ENCODE data around the gene GIT1. TPM values are rescaled to one million over a fixed set of nuclear protein-coding genes. Genes with fewer than 3 reads are reported as not detected.

Gene GIT1
- total and polyA plus RNA-seq, 2 of the 13 experiments (the other 11 are each of a cell fraction or from before 2014, with no cell fraction given) = 14.2 to 30.8 TPM

DNA sequence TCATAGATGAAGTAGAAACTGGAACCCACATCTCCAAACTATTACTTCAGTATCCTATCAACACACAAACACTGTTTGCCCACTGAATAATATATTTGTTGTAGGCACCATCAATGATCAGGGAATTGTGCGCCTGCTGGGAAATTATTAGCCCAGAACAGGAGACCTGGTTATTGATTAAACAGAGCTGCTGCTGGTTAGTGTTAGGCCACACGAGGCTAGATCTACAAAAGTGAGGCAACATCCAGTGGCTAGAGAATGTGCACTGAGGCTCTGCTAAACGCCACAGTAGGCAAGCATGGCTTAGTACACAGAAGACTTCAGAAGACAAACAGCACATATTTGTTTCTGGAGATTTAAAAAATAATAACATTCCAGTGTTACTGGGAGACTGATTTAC lies 33.6 kb downstream of the GIT1 start (continued):
- TF ChIP-seq, protein P1, sequence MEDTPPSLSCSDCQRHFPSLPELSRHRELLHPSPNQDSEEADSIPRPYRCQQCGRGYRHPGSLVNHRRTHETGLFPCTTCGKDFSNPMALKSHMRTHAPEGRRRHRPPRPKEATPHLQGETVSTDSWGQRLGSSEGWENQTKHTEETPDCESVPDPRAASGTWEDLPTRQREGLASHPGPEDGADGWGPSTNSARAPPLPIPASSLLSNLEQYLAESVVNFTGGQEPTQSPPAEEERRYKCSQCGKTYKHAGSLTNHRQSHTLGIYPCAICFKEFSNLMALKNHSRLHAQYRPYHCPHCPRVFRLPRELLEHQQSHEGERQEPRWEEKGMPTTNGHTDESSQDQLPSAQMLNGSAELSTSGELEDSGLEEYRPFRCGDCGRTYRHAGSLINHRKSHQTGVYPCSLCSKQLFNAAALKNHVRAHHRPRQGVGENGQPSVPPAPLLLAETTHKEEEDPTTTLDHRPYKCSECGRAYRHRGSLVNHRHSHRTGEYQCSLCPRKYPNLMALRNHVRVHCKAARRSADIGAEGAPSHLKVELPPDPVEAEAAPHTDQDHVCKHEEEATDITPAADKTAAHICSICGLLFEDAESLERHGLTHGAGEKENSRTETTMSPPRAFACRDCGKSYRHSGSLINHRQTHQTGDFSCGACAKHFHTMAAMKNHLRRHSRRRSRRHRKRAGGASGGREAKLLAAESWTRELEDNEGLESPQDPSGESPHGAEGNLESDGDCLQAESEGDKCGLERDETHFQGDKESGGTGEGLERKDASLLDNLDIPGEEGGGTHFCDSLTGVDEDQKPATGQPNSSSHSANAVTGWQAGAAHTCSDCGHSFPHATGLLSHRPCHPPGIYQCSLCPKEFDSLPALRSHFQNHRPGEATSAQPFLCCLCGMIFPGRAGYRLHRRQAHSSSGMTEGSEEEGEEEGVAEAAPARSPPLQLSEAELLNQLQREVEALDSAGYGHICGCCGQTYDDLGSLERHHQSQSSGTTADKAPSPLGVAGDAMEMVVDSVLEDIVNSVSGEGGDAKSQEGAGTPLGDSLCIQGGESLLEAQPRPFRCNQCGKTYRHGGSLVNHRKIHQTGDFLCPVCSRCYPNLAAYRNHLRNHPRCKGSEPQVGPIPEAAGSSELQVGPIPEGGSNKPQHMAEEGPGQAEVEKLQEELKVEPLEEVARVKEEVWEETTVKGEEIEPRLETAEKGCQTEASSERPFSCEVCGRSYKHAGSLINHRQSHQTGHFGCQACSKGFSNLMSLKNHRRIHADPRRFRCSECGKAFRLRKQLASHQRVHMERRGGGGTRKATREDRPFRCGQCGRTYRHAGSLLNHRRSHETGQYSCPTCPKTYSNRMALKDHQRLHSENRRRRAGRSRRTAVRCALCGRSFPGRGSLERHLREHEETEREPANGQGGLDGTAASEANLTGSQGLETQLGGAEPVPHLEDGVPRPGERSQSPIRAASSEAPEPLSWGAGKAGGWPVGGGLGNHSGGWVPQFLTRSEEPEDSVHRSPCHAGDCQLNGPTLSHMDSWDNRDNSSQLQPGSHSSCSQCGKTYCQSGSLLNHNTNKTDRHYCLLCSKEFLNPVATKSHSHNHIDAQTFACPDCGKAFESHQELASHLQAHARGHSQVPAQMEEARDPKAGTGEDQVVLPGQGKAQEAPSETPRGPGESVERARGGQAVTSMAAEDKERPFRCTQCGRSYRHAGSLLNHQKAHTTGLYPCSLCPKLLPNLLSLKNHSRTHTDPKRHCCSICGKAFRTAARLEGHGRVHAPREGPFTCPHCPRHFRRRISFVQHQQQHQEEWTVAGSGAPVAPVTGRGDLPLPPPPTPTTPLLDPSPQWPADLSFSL (CRISPR knock-in tag; IDR thresholded peaks at IDR 0.05) = no peak
- TF ChIP-seq ATRX (CRISPR knock-in tag; IDR thresholded peaks at IDR 0.05; ENCODE audit: borderline replicate concordance) (no peak), ZNF549 (CRISPR knock-in tag; IDR thresholded peaks at IDR 0.05) (no peak), ZBTB42 (CRISPR knock-in tag; IDR thresholded peaks at IDR 0.05) (no peak), ZNF432 (CRISPR knock-in tag; IDR thresholded peaks at IDR 0.05; ENCODE audit: borderline replicate concordance) (no peak), POLR2A (IDR thresholded peaks at IDR 0.05; ENCODE audit: insufficient read depth in 1 of 2, low read depth in 2 of 2, low read length in 2 of 2) (no peak), ZNF30 (CRISPR knock-in tag; IDR thresholded peaks at IDR 0.05) (no peak), HNRNPK (IDR thresholded peaks at IDR 0.05; ENCODE audit: low read depth, low read length, poor library complexity, severe bottlenecking) (no peak), ELF4 (CRISPR knock-in tag; IDR thresholded peaks at IDR 0.05; ENCODE audit: borderline replicate concordance) (no peak), KMT2A (CRISPR knock-in tag; IDR thresholded peaks at IDR 0.05) (0 out of 2 replicates have a peak, but pooled peaks have one; percentile 29), ZNF230 (CRISPR knock-in tag; IDR thresholded peaks at IDR 0.05) (no peak)
- TF ChIP-seq, protein P2, sequence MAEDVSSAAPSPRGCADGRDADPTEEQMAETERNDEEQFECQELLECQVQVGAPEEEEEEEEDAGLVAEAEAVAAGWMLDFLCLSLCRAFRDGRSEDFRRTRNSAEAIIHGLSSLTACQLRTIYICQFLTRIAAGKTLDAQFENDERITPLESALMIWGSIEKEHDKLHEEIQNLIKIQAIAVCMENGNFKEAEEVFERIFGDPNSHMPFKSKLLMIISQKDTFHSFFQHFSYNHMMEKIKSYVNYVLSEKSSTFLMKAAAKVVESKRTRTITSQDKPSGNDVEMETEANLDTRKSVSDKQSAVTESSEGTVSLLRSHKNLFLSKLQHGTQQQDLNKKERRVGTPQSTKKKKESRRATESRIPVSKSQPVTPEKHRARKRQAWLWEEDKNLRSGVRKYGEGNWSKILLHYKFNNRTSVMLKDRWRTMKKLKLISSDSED (CRISPR knock-in tag; IDR thresholded peaks at IDR 0.05) = no peak
- TF ChIP-seq, protein P3, sequence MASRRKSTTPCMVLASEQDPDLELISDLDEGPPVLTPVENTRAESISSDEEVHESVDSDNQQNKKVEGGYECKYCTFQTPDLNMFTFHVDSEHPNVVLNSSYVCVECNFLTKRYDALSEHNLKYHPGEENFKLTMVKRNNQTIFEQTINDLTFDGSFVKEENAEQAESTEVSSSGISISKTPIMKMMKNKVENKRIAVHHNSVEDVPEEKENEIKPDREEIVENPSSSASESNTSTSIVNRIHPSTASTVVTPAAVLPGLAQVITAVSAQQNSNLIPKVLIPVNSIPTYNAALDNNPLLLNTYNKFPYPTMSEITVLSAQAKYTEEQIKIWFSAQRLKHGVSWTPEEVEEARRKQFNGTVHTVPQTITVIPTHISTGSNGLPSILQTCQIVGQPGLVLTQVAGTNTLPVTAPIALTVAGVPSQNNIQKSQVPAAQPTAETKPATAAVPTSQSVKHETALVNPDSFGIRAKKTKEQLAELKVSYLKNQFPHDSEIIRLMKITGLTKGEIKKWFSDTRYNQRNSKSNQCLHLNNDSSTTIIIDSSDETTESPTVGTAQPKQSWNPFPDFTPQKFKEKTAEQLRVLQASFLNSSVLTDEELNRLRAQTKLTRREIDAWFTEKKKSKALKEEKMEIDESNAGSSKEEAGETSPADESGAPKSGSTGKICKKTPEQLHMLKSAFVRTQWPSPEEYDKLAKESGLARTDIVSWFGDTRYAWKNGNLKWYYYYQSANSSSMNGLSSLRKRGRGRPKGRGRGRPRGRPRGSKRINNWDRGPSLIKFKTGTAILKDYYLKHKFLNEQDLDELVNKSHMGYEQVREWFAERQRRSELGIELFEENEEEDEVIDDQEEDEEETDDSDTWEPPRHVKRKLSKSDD (CRISPR knock-in tag; IDR thresholded peaks at IDR 0.05; ENCODE audit: low read depth) = no peak
- TF ChIP-seq, protein P4, sequence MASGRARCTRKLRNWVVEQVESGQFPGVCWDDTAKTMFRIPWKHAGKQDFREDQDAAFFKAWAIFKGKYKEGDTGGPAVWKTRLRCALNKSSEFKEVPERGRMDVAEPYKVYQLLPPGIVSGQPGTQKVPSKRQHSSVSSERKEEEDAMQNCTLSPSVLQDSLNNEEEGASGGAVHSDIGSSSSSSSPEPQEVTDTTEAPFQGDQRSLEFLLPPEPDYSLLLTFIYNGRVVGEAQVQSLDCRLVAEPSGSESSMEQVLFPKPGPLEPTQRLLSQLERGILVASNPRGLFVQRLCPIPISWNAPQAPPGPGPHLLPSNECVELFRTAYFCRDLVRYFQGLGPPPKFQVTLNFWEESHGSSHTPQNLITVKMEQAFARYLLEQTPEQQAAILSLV (CRISPR knock-in tag; IDR thresholded peaks at IDR 0.05; ENCODE audit: borderline replicate concordance) = no peak
- TF ChIP-seq, protein P5, sequence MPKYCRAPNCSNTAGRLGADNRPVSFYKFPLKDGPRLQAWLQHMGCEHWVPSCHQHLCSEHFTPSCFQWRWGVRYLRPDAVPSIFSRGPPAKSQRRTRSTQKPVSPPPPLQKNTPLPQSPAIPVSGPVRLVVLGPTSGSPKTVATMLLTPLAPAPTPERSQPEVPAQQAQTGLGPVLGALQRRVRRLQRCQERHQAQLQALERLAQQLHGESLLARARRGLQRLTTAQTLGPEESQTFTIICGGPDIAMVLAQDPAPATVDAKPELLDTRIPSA (CRISPR knock-in tag; IDR thresholded peaks at IDR 0.05; ENCODE audit: borderline replicate concordance) = no peak
- TF ChIP-seq, protein P6, sequence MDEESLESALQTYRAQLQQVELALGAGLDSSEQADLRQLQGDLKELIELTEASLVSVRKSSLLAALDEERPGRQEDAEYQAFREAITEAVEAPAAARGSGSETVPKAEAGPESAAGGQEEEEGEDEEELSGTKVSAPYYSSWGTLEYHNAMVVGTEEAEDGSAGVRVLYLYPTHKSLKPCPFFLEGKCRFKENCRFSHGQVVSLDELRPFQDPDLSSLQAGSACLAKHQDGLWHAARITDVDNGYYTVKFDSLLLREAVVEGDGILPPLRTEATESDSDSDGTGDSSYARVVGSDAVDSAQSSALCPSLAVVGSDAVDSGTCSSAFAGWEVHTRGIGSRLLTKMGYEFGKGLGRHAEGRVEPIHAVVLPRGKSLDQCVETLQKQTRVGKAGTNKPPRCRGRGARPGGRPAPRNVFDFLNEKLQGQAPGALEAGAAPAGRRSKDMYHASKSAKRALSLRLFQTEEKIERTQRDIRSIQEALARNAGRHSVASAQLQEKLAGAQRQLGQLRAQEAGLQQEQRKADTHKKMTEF (CRISPR knock-in tag; IDR thresholded peaks at IDR 0.05) = peak; percentile 68
